Tibial nerve (tissue), 3 donors: ENCODE data around the gene TEX101.

Experiments used
- CTCF ChIP-seq, 5 experiments: fragments of 200-600 bp in 3 of 5; fragments of 450-650 bp in 2 of 5; sonication (generic) in 3 of 5; IDR thresholded peaks; one replicate each; pipeline ENCODE4 v1.5.1; 2016 to 2019; ENCODE audit warnings: antibody characterized with exemption in 5 of 5, mild to moderate bottlenecking in 3 of 5, moderate library complexity in 2 of 5
- POLR2A ChIP-seq, 2 donors: fragments of 450-650 bp; IDR thresholded peaks; one replicate each; pipeline ENCODE4 v1.6.1; 2017; ENCODE audit warnings: antibody characterized with exemption in 2 of 2, mild to moderate bottlenecking in 2 of 2, moderate library complexity in 2 of 2

GRCh38 chr19:43380771-43381386, 33.8 kb upstream of the TEX101 start:
- TF ChIP-seq POLR2A (IDR thresholded peaks at IDR 0.05) (no peak), CTCF (IDR thresholded peaks at IDR 0.05) (no peak)
